Pancreas (tissue), 10 donors: ENCODE measurements around the gene SIX1. TPM values are rescaled to one million over a fixed set of nuclear protein-coding genes. Genes with fewer than 3 reads are reported as not detected.

Experiments
- ATAC-seq, 4 donors: fragments of 200-7000 bp; cut with Tn5 transposase; one replicate each; pipeline versions ENCODE4 v1.8.0 to v1.9.1; 2020; ENCODE audit warnings: mild to moderate bottlenecking in 4 of 4, moderate library complexity in 4 of 4
- DNase-seq, 6 donors: peaks; one replicate each; pipeline ENCODE4 v3.0.0-alpha.2; 2020
- FAIRE-seq: peaks from 2 replicates; lab custom pipeline; 2012; peaks lifted over from hg19 to GRCh38; lab: Jason Lieb, UNC
- H3K27ac ChIP-seq, 4 donors: fragments of 200-600 bp; sonication (generic); 1 replicate in 3 of 4; 2 replicates in 1 of 4; pipeline versions ENCODE4 v1.5.0 to v1.8.0; 2020
- H3K27me3 ChIP-seq, 4 donors: fragments of 200-600 bp; one replicate each; pipeline ENCODE4 v1.8.0; 2021
- H3K36me3 ChIP-seq, 3 donors: fragments of 200-600 bp; sonication (generic) in 1 of 3; one replicate each; pipeline versions ENCODE4 v1.5.0 to v1.8.0; 2020 to 2021
- H3K4me1 ChIP-seq, 3 donors: fragments of 200-600 bp; one replicate each; pipeline ENCODE4 v1.8.0; 2021
- H3K4me3 ChIP-seq, 4 donors: fragments of 200-600 bp; sonication (generic) in 2 of 4; one replicate each; pipeline versions ENCODE4 v1.5.0 to v1.8.0; 2020 to 2021
- H3K9me3 ChIP-seq, 4 donors: fragments of 200-600 bp; one replicate each; pipeline ENCODE4 v1.8.0; 2021
- CTCF ChIP-seq, 4 donors: fragments of 200-600 bp; sonication (generic) in 3 of 4; IDR thresholded peaks; one replicate each; pipeline versions ENCODE4 v1.5.0 to v1.8.0; 2021; ENCODE audit warnings: antibody characterized with exemption in 4 of 4
- WGBS, 2 donors: extraction: QIAGEN DNeasy Blood & Tissue Kit; methylation state at CpG; one replicate each; pipeline ENCODE4 v1.1.7; 2013; 5-methylcytosine and 5-hydroxymethylcytosine counted together
- intact Hi-C, 3 donors: fragments of 100-400 bp; cut with DNase I; formaldehyde crosslinking; loops; one replicate each; pipeline versions ENCODE4 v1.11.1 to v1.14.2; 2022
- polyA plus RNA-seq, 2 donors: library from polyadenylated mRNA; stranded (reverse); fragments of 200-250 nt; gene quantifications; one replicate each; pipeline ENCODE4 v1.2.3, GENCODE V29; 2013
- total RNA-seq, 6 donors: library from RNA; stranded (reverse); fragmentation: NEBNext Ultra II Directional in 4 of 6; extraction: Animal tissue kit (Norgen Biotek cat#: 25700) in 4 of 6; gene quantifications; one replicate each; pipeline versions ENCODE4 v1.2.1 to v1.2.4, GENCODE V29; 2021 to 2023
- donor health status: healthy with polysubstance abuse.
- donor health status: DM: no; HTN: no; CAD: no; lungs with moderate emphysema.
- donor health status: DM: no; HTN: no; CAD: no.
- donor health status: control.
- donor health status: control.
- donor health status: Bipolar disorder and iron deficiency.
- donor health status: DM: yes; HTN: yes; CAD: no.
- donor health status: DM: no; HTN: no; CAD: no.
- donor health status: DM: no; HTN: no; CAD: no.
- donor health status: DM: yes; HTN: yes; CAD: no.

The SIX1 gene
- total and polyA plus RNA-seq, 8 donors = 0.06 to 0.09 (median 0.07) TPM; not detected in 4

- intact Hi-C loops = no loop called here
- no peak for TF ChIP-seq CTCF (IDR thresholded peaks at IDR 0.05)
- 66% methylated on average over 4 of the region's 4 CpGs for WGBS, 2 donors
- Histone ChIP-seq H3K4me3 (no peak overlapping the region), H3K27ac (no peak overlapping the region), H3K4me1 (no peaks in the 10 kb centered on the region), H3K9me3 (no peaks in the 10 kb centered on the region), H3K27me3 (peaks cover 0 to 27% (median 5%) of the 10 kb centered on the region in 4 donors), H3K36me3 (no peaks in the 10 kb centered on the region)
- DNase-seq (no peak), ATAC-seq (no peak), FAIRE-seq (no peak)
These were observed 9.8 kb upstream of the SIX1 start for GRCh38 chr14:60658909-60659585.

GRCh38 chr14:60658211-60658690, 9.0 kb upstream of the SIX1 start:
- peak overlapping the region in 1 of 4 donors; percentile 51 for H3K4me3 ChIP-seq
- H3K27ac ChIP-seq = no peak overlapping the region
- FAIRE-seq = no peak
- TF ChIP-seq CTCF (IDR thresholded peaks at IDR 0.05) = no peak
- H3K27me3 ChIP-seq = peaks cover 2 to 33% (median 11%) of the 10 kb centered on the region in 4 donors
- intact Hi-C loops = no loop called here
- no peak for DNase-seq
- no peak for ATAC-seq
- 43 to 48% methylated on average over 10 of the region's 10 CpGs for WGBS, 2 donors
- H3K36me3 ChIP-seq = no peaks in the 10 kb centered on the region
- H3K4me1 ChIP-seq = no peaks in the 10 kb centered on the region
- no peaks in the 10 kb centered on the region for H3K9me3 ChIP-seq

GRCh38 chr14:60657456-60658210, 8.4 kb upstream of the SIX1 start:
- ATAC-seq (peak; percentile 23 to 56 (median 50)), DNase-seq (peak in 2 of 6 donors; percentile 42 to 61), FAIRE-seq (no peak)
- peaks cover 0 to 3% (median 0%) of the 10 kb centered on the region in 3 donors for H3K4me1 ChIP-seq
- TF ChIP-seq CTCF (IDR thresholded peaks at IDR 0.05) = no peak
- peak overlapping the region; percentile 42 to 56 (median 52) for H3K4me3 ChIP-seq
- no peak overlapping the region for H3K27ac ChIP-seq
- no peaks in the 10 kb centered on the region for H3K36me3 ChIP-seq
- intact Hi-C loops = no loop called here
- H3K27me3 ChIP-seq = peaks cover 6 to 39% (median 14%) of the 10 kb centered on the region in 4 donors
- H3K9me3 ChIP-seq = no peaks in the 10 kb centered on the region
- 3% methylated on average over 47 of the region's 47 CpGs for WGBS, 2 donors

GRCh38 chr14:60656686-60657455, 7.6 kb upstream of the SIX1 start:
- peaks cover 8 to 46% (median 15%) of the 10 kb centered on the region in 4 donors for H3K27me3 ChIP-seq
- FAIRE-seq (no peak), DNase-seq (peak; percentile 35 to 80 (median 44)), ATAC-seq (peak; percentile 82 to 88 (median 86))
- intact Hi-C loops = no loop called here
- no peaks in the 10 kb centered on the region for H3K9me3 ChIP-seq
- 1 to 2% methylated on average over 71 to 75 of the region's 75 CpGs for WGBS, 2 donors
- H3K4me3 ChIP-seq = peak overlapping the region; percentile 42 to 56 (median 52)
- no peak overlapping the region for H3K27ac ChIP-seq
- no peaks in the 10 kb centered on the region for H3K36me3 ChIP-seq
- TF ChIP-seq CTCF (IDR thresholded peaks at IDR 0.05) = peak in 1 of 4 donors; percentile 13
- H3K4me1 ChIP-seq = peaks cover 0 to 3% (median 0%) of the 10 kb centered on the region in 3 donors
